Endodermal cell (in vitro differentiated cells): Measurements from ENCODE around the gene QRICH2. TPM values are rescaled to one million over a fixed set of nuclear protein-coding genes. Genes with fewer than 3 reads are reported as not detected.

Source experiments
- DNase-seq: peaks from one replicate; pipeline ENCODE4 v3.0.0-alpha.2; 2017
- H3K27ac ChIP-seq: 2 replicates; pipeline ENCODE4 v1.5.1; 2013; ENCODE audit warnings: mild to moderate bottlenecking, low read depth, low read length, moderate library complexity
- H3K27me3 ChIP-seq: 2 replicates; pipeline ENCODE4 v1.6.1; 2013; ENCODE audit warnings: mild to moderate bottlenecking, low read length, moderate library complexity; ENCODE audit not compliant: insufficient read depth, control insufficient read depth, poor library complexity, severe bottlenecking
- H3K36me3 ChIP-seq: 2 replicates; pipeline ENCODE4 v1.7.0; 2013; ENCODE audit warnings: mild to moderate bottlenecking, low read length, moderate library complexity; ENCODE audit not compliant: control insufficient read depth, insufficient read depth
- H3K4me1 ChIP-seq: one replicate; pipeline ENCODE4 v1.7.0; 2013; ENCODE audit warnings: low read length; ENCODE audit not compliant: control insufficient read depth, insufficient read depth
- H3K4me3 ChIP-seq: 2 replicates; pipeline ENCODE4 v1.5.1; 2013; ENCODE audit warnings: mild to moderate bottlenecking, low read length, moderate library complexity
- H3K9ac ChIP-seq: 2 replicates; pipeline ENCODE4 v1.6.1; 2013; ENCODE audit warnings: mild to moderate bottlenecking, low read length, moderate library complexity; ENCODE audit not compliant: poor library complexity, severe bottlenecking; ENCODE audit errors: extremely low read depth
- H3K9me3 ChIP-seq: 2 replicates; pipeline ENCODE4 v1.6.1; 2013; ENCODE audit warnings: mild to moderate bottlenecking, low read length, moderate library complexity; ENCODE audit not compliant: control insufficient read depth
- H3K27ac Mint-ChIP-seq: 2 replicates; pipeline ENCODE4 v1.8.0; 2020; ENCODE audit warnings: mixed read lengths
- H3K27me3 Mint-ChIP-seq: 2 replicates; pipeline ENCODE4 v1.8.0; 2021; ENCODE audit warnings: mild to moderate bottlenecking, mixed read lengths; ENCODE audit not compliant: insufficient read depth
- H3K36me3 Mint-ChIP-seq: 2 replicates; pipeline ENCODE4 v1.8.0; 2020; ENCODE audit warnings: low read depth, mixed read lengths
- H3K4me1 Mint-ChIP-seq: 2 replicates; pipeline ENCODE4 v1.8.0; 2020; ENCODE audit warnings: mixed read lengths
- H3K4me3 Mint-ChIP-seq: 2 replicates; pipeline ENCODE4 v1.8.0; 2020; ENCODE audit warnings: mild to moderate bottlenecking, moderate library complexity, mixed read lengths
- H3K9me3 Mint-ChIP-seq: 2 replicates; pipeline ENCODE4 v1.8.0; 2020; ENCODE audit warnings: mild to moderate bottlenecking, mixed read lengths
- CTCF ChIP-seq: fragments of 200-600 bp; sonication (generic); conservative IDR thresholded peaks from 2 replicates; pipeline ENCODE4 v1.5.0; 2021; ENCODE audit warnings: antibody characterized with exemption, mild to moderate bottlenecking
- WGBS, 2 experiments: methylation state at CpG; one replicate each; pipeline versions ENCODE4 v1.1.5 to v1.1.7; 2013; ENCODE audit warnings: missing lambda C conversion rate in 2 of 2, mixed read lengths in 1 of 2; ENCODE audit not compliant: insufficient coverage in 1 of 2, insufficient read length in 1 of 2; 5-methylcytosine and 5-hydroxymethylcytosine counted together
- total RNA-seq, 2 donors: library from RNA; stranded (reverse); fragmentation: NEBNext Ultra II Directional in 1 of 2; extraction: Animal tissue kit (Norgen Biotek cat#: 25700) in 1 of 2; gene quantifications; 2 replicates in 1 of 2; 3 replicates in 1 of 2; pipeline ENCODE4 v1.2.1, GENCODE V29; 2021

QRICH2 gene
- total RNA-seq, 2 donors from 2014 or later: 3.5 to 5.0 TPM

DNA sequence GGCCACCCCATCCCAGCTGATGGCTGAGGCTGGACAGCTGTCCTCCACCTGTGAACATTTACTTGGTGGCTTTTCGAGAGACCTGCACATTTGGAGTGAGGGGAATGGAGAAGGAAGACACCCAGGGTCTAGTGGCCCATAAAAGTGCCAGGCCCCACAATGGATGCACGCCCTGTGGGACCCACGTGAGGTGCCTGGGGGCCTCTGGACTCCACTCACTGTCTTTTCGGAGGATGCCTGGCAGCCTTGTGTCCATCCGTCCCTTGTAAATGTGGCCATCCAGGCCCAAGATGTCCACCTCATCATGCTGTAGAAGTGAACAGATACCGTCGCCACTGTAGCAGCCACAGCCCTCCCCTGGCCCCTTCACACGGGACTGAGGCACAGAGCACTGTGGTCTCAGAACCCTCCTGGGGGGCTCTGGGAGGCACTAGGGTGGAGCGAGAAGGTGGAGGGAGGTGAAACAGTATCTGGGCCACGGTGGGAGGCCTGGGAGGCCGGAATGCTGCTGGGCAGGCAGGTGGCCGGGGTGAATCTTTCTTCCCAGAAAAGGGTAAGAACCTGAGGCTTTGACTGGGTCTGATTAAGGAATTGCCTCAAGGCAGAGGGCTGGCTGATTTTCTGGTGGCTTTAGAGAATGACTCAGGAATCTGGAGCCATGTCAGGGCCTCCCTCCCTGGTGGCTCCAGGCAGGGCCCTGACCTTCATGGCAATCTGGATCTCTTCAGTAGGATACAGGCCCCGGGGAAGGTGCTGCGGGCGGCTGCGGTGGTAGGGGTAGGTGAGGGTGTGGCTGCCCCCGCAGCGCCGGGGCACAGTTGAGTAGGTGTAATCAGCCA lies 31.4 kb downstream of the QRICH2 start:
- Mint-ChIP-seq H3K9me3 (no peaks in the 10 kb centered on the region), H3K36me3 (no peaks in the 10 kb centered on the region), H3K27ac (peak overlapping the region; percentile 52), H3K4me3 (no peak overlapping the region), H3K27me3 (no peaks in the 10 kb centered on the region), H3K4me1 (no peaks in the 10 kb centered on the region)
- Histone ChIP-seq H3K27ac (no peak overlapping the region), H3K4me1 (no peaks in the 10 kb centered on the region), H3K4me3 (no peak overlapping the region), H3K9ac (no peak overlapping the region), H3K36me3 (no peaks in the 10 kb centered on the region), H3K9me3 (no peaks in the 10 kb centered on the region), H3K27me3 (no peaks in the 10 kb centered on the region)
- no peak for TF ChIP-seq CTCF
- DNase-seq: no peak
- WGBS, 2 experiments: 88 to 90% methylated on average over 9 to 19 of the region's 19 CpGs

GRCh38 chr17:76276069-76276431 lies 32.0 kb downstream of the QRICH2 start:
- no peaks in the 10 kb centered on the region for H3K4me1 ChIP-seq
- H3K27me3 ChIP-seq: no peaks in the 10 kb centered on the region
- Mint-ChIP-seq H3K27ac (no peak overlapping the region), H3K27me3 (no peaks in the 10 kb centered on the region), H3K9me3 (no peaks in the 10 kb centered on the region), H3K4me3 (no peak overlapping the region), H3K4me1 (peaks cover under 1% of the 10 kb centered on the region), H3K36me3 (no peaks in the 10 kb centered on the region)
- no peak for DNase-seq
- no peak overlapping the region for H3K9ac ChIP-seq
- no peak overlapping the region for H3K27ac ChIP-seq
- H3K36me3 ChIP-seq: no peaks in the 10 kb centered on the region
- H3K4me3 ChIP-seq: no peak overlapping the region
- 94 to 97% methylated on average over 6 to 10 of the region's 11 CpGs for WGBS, 2 experiments
- TF ChIP-seq CTCF: no peak
- H3K9me3 ChIP-seq: no peaks in the 10 kb centered on the region

GRCh38 chr17:76275382-76276068 lies 32.6 kb downstream of the QRICH2 start:
- H3K36me3 Mint-ChIP-seq: no peaks in the 10 kb centered on the region
- no peaks in the 10 kb centered on the region for H3K27me3 ChIP-seq
- no peak for TF ChIP-seq CTCF
- 80 to 92% methylated on average over 2 to 22 of the region's 22 CpGs for WGBS, 2 experiments
- H3K36me3 ChIP-seq: no peaks in the 10 kb centered on the region
- H3K4me3 ChIP-seq: no peak overlapping the region
- no peaks in the 10 kb centered on the region for H3K4me1 ChIP-seq
- DNase-seq: no peak
- H3K9me3 ChIP-seq: no peaks in the 10 kb centered on the region
- H3K4me1 Mint-ChIP-seq: peaks cover 3% of the 10 kb centered on the region
- no peak overlapping the region for H3K27ac ChIP-seq
- no peak overlapping the region for H3K27ac Mint-ChIP-seq
- no peaks in the 10 kb centered on the region for H3K9me3 Mint-ChIP-seq
- no peaks in the 10 kb centered on the region for H3K27me3 Mint-ChIP-seq
- no peak overlapping the region for H3K4me3 Mint-ChIP-seq
- H3K9ac ChIP-seq: no peak overlapping the region
